Naive thymus-derived CD4-positive, alpha-beta T cell (primary cell): ENCODE data around the gene UBE2I. TPM values are rescaled to one million over a fixed set of nuclear protein-coding genes. Genes with fewer than 3 reads are reported as not detected.

Source experiments
- ATAC-seq: fragments of 150-1000 bp; cut with Tn5 transposase; 2 replicates; pipeline ENCODE4 v1.10.0; 2021; ENCODE audit warnings: mild to moderate bottlenecking, moderate library complexity
- CTCF ChIA-PET: fragments of 350-600 bp; sonication (Branson Sonifier 250); formaldehyde crosslinking; loops from one replicate; lab custom pipeline; 2021; ENCODE audit warnings: antibody characterized with exemption; lab: Charles Lee
- POLR2A ChIA-PET: fragments of 350-600 bp; sonication (Branson Sonifier 250); formaldehyde crosslinking; loops from one replicate; lab custom pipeline; 2021; ENCODE audit warnings: antibody characterized with exemption, inconsistent platforms; lab: Charles Lee
- DNase-seq, 9 donors: peaks; one replicate each; pipeline versions ENCODE4 v3.0.0 to v3.0.0-alpha.2; 2020 to 2022; ENCODE audit warnings: mixed read lengths in 1 of 9
- H3K27ac ChIP-seq: one replicate; pipeline ENCODE4 v1.7.0; 2013; ENCODE audit warnings: mild to moderate bottlenecking, low read depth, low read length, moderate library complexity
- H3K27me3 ChIP-seq, 2 donors: one replicate each; pipeline ENCODE4 v1.7.0; 2013; ENCODE audit warnings: low read length in 2 of 2, mild to moderate bottlenecking in 2 of 2, moderate library complexity in 2 of 2; ENCODE audit not compliant: control insufficient read depth in 2 of 2, insufficient read depth in 2 of 2
- H3K36me3 ChIP-seq, 3 experiments: 1 replicate in 2 of 3; 2 replicates in 1 of 3; pipeline ENCODE4 v1.7.0; 2013; ENCODE audit warnings: low read length in 3 of 3, mild to moderate bottlenecking in 3 of 3, moderate library complexity in 1 of 3; ENCODE audit not compliant: insufficient read depth in 3 of 3, control insufficient read depth in 2 of 3
- H3K4me1 ChIP-seq, 2 donors: one replicate each; pipeline ENCODE4 v1.7.0; 2013; ENCODE audit warnings: low read length in 2 of 2, mild to moderate bottlenecking in 2 of 2, moderate library complexity in 1 of 2; ENCODE audit not compliant: control insufficient read depth in 2 of 2, insufficient read depth in 2 of 2
- H3K4me3 ChIP-seq: 2 replicates; pipeline ENCODE4 v1.7.0; 2013; ENCODE audit warnings: mild to moderate bottlenecking, low read length
- H3K9me3 ChIP-seq, 3 experiments: 1 replicate in 2 of 3; 2 replicates in 1 of 3; pipeline ENCODE4 v1.7.0; 2013; ENCODE audit warnings: low read length in 3 of 3; ENCODE audit not compliant: control insufficient read depth in 2 of 3
- H3K27ac Mint-ChIP-seq, 9 donors: one replicate each; pipeline ENCODE4 v1.8.0; 2020 to 2022; ENCODE audit warnings: mixed read lengths in 9 of 9, mild to moderate bottlenecking in 8 of 9, moderate library complexity in 5 of 9, inconsistent platforms in 2 of 9
- H3K27me3 Mint-ChIP-seq, 5 donors: one replicate each; pipeline ENCODE4 v1.8.0; 2021 to 2022; ENCODE audit warnings: mixed read lengths in 5 of 5, mild to moderate bottlenecking in 1 of 5
- H3K36me3 Mint-ChIP-seq, 5 donors: one replicate each; pipeline ENCODE4 v1.8.0; 2020 to 2022; ENCODE audit warnings: mixed read lengths in 5 of 5, mild to moderate bottlenecking in 3 of 5, inconsistent platforms in 1 of 5
- H3K4me1 Mint-ChIP-seq, 7 donors: one replicate each; pipeline ENCODE4 v1.8.0; 2020 to 2022; ENCODE audit warnings: mixed read lengths in 7 of 7, mild to moderate bottlenecking in 3 of 7, inconsistent platforms in 1 of 7
- H3K4me3 Mint-ChIP-seq, 10 donors: one replicate each; pipeline ENCODE4 v1.8.0; 2020 to 2022; ENCODE audit warnings: mild to moderate bottlenecking in 10 of 10, mixed read lengths in 10 of 10, moderate library complexity in 6 of 10, inconsistent platforms in 2 of 10
- H3K9me3 Mint-ChIP-seq, 11 donors: one replicate each; pipeline ENCODE4 v1.8.0; 2020 to 2022; ENCODE audit warnings: mixed read lengths in 11 of 11, mild to moderate bottlenecking in 4 of 11, inconsistent platforms in 1 of 11, moderate library complexity in 1 of 11
- intact Hi-C, 2 donors: fragments of 100-400 bp; cut with micrococcal nuclease; formaldehyde crosslinking; loops; one replicate each; pipeline ENCODE4 v1.15.1; 2023
- polyA plus RNA-seq, 2 donors: library from polyadenylated mRNA; unstranded; fragments of 300-500 nt; fragmentation: Illumina TruSeq; gene quantifications; one replicate each; pipeline ENCODE4 v1.2.3, GENCODE V29; 2021
- total RNA-seq, 6 experiments: library from RNA in 5 of 6; stranded (reverse) in 5 of 6; gene quantifications; 1 replicate in 5 of 6; 2 replicates in 1 of 6; pipeline ENCODE4 v1.2.3 and lab custom pipeline; 2021 to 2026

UBE2I gene
- total and polyA plus RNA-seq, 7 experiments from 2014 or later: 67.2 to 277 (median 176) TPM

- peaks cover 0 to 18% (median 0%) of the 10 kb centered on the region in 11 donors for H3K9me3 Mint-ChIP-seq
- no peaks in the 10 kb centered on the region for H3K27me3 ChIP-seq
- peak overlapping the region; percentile 71 to 88 (median 81) for H3K4me3 Mint-ChIP-seq
- DNase-seq: no peak
- ATAC-seq: no peak
- peaks cover 13 to 21% of the 10 kb centered on the region in 2 donors for H3K4me1 ChIP-seq
- peak overlapping the region in 7 of 9 donors; percentile 24 to 90 (median 62) for H3K27ac Mint-ChIP-seq
- peak overlapping the region; percentile 71 for H3K4me3 ChIP-seq
- ChIA-PET CTCF (no interaction called here), POLR2A (interaction anchor here (0.5 to 1.7 kb wide), 4 partner anchors 9 to 352 kb away, joined by 3 to 6 read pairs (median 4); partner anchors contain the start of gene UBE2I)
- peaks cover 0 to 2% (median 0%) of the 10 kb centered on the region in 5 donors for H3K36me3 Mint-ChIP-seq
- H3K9me3 ChIP-seq: no peaks in the 10 kb centered on the region
- peaks cover 28 to 45% (median 34%) of the 10 kb centered on the region in 7 donors for H3K4me1 Mint-ChIP-seq
- intact Hi-C loops: loop anchor here (1.0 to 5.0 kb wide), 6 partner anchors 7 to 823 kb away; partner anchors contain the start of genes UBE2I (in 2 of the 2), CAPN15 (in 1 of the 2) and UQCC4 (in 1 of the 2)
- peaks cover 0 to 31% (median 0%) of the 10 kb centered on the region in 3 experiments for H3K36me3 ChIP-seq
- H3K27ac ChIP-seq: peak overlapping the region; percentile 81
- peaks cover 0 to 5% (median 0%) of the 10 kb centered on the region in 5 donors for H3K27me3 Mint-ChIP-seq
Observed at GRCh38 chr16:1350691-1351090, 41.3 kb downstream of the UBE2I start.

- ATAC-seq: no peak
- H3K36me3 ChIP-seq: peaks cover 0 to 31% (median 0%) of the 10 kb centered on the region in 3 experiments
- peak overlapping the region; percentile 81 for H3K27ac ChIP-seq
- Mint-ChIP-seq H3K36me3 (peaks cover 0 to 2% (median 0%) of the 10 kb centered on the region in 5 donors), H3K4me1 (peaks cover 28 to 45% (median 34%) of the 10 kb centered on the region in 7 donors), H3K27ac (peak overlapping the region in 8 of 9 donors; percentile 24 to 90 (median 66)), H3K4me3 (peak overlapping the region; percentile 71 to 88 (median 81)), H3K9me3 (peaks cover 0 to 18% (median 0%) of the 10 kb centered on the region in 11 donors), H3K27me3 (peaks cover 0 to 5% (median 0%) of the 10 kb centered on the region in 5 donors)
- CTCF ChIA-PET: no interaction called here
- H3K9me3 ChIP-seq: no peaks in the 10 kb centered on the region
- peaks cover 13 to 21% of the 10 kb centered on the region in 2 donors for H3K4me1 ChIP-seq
- DNase-seq: no peak
- no peaks in the 10 kb centered on the region for H3K27me3 ChIP-seq
- intact Hi-C loops: loop anchor here (1.0 to 5.0 kb wide), 6 partner anchors 8 to 824 kb away; partner anchors contain the start of genes UBE2I (in 2 of the 2), CAPN15 (in 1 of the 2) and UQCC4 (in 1 of the 2)
- POLR2A ChIA-PET: interaction anchor here (0.7 to 1.7 kb wide), 4 partner anchors 10 to 858 kb away, joined by 3 to 6 read pairs (median 4); partner anchors contain the start of gene UBE2I
- peak overlapping the region; percentile 71 for H3K4me3 ChIP-seq
Observed at GRCh38 chr16:1351215-1351581, 41.8 kb downstream of the UBE2I start.

GRCh38 chr16:1351582-1352362 lies 42.3 kb downstream of the UBE2I start, which contains the start of the genes GNPTG and TSR3:
Gene GNPTG, plus strand, starts transcription at chr16:1351931. Its CDS starts 35 bp downstream, at chr16:1351966.
Gene TSR3, minus strand, starts transcription at chr16:1351878. Its CDS starts 74 bp downstream, at chr16:1351804.
- CTCF ChIA-PET: no interaction called here

GRCh38 chr16:1354815-1355540 lies 45.5 kb downstream of the UBE2I start:
- Mint-ChIP-seq H3K36me3 (peaks cover 0 to 2% (median 0%) of the 10 kb centered on the region in 5 donors), H3K9me3 (peaks cover 0 to 18% (median 0%) of the 10 kb centered on the region in 11 donors), H3K4me3 (peak overlapping the region in 3 of 10 donors; percentile 36 to 50 (median 38)), H3K27ac (peak overlapping the region in 5 of 9 donors; percentile 20 to 88 (median 47)), H3K27me3 (peaks cover 0 to 5% (median 0%) of the 10 kb centered on the region in 5 donors), H3K4me1 (peaks cover 28 to 50% (median 34%) of the 10 kb centered on the region in 7 donors)
- ChIA-PET CTCF (interaction anchor here (2.0 kb wide), 1 partner anchor 10 kb away, joined by 8 read pairs; no protein-coding TSS in a partner anchor), POLR2A (no interaction called here)
- intact Hi-C loops: loop anchor here in 1 of 2 donors (5.0 kb wide), 2 partner anchors 67 to 828 kb away; partner anchors contain the start of genes CAPN15 and UQCC4
- Histone ChIP-seq H3K27me3 (no peaks in the 10 kb centered on the region), H3K4me3 (no peak overlapping the region), H3K27ac (no peak overlapping the region), H3K9me3 (no peaks in the 10 kb centered on the region), H3K4me1 (peaks cover 13 to 21% of the 10 kb centered on the region in 2 donors), H3K36me3 (peaks cover 0 to 14% (median 0%) of the 10 kb centered on the region in 3 experiments)
- ATAC-seq: no peak
- no peak for DNase-seq

More at GRCh38 chr16:1351582-1352362, 42.3 kb downstream of the UBE2I start, which contains the start of the genes GNPTG and TSR3:
- peak; percentile 93 for ATAC-seq
- H3K4me1 Mint-ChIP-seq: peaks cover 28 to 45% (median 34%) of the 10 kb centered on the region in 7 donors
- H3K36me3 Mint-ChIP-seq: peaks cover 0 to 2% (median 0%) of the 10 kb centered on the region in 5 donors
- peaks cover 0 to 18% (median 0%) of the 10 kb centered on the region in 11 donors for H3K9me3 Mint-ChIP-seq
- H3K9me3 ChIP-seq: no peaks in the 10 kb centered on the region
- intact Hi-C loops: loop anchor here (1.0 to 5.0 kb wide), 6 partner anchors 8 to 824 kb away; partner anchors contain the start of genes UBE2I (in 2 of the 2), CAPN15 (in 1 of the 2) and UQCC4 (in 1 of the 2)
- POLR2A ChIA-PET: interaction anchor here (0.7 to 1.2 kb wide), 3 partner anchors 10 to 859 kb away, joined by 3 to 6 read pairs (median 3); no protein-coding TSS in a partner anchor
- peak within 1 kb of the TSS; percentile 81 to 90 (median 86) for H3K4me3 Mint-ChIP-seq
- peak within 1 kb of the TSS; percentile 75 to 96 (median 86) for H3K27ac Mint-ChIP-seq
- peak; percentile 77 to 96 (median 86) for DNase-seq
- H3K27ac ChIP-seq: peak within 1 kb of the TSS; percentile 81
- peak within 1 kb of the TSS; percentile 71 for H3K4me3 ChIP-seq
- H3K27me3 ChIP-seq: no peaks in the 10 kb centered on the region
- peaks cover 0 to 31% (median 0%) of the 10 kb centered on the region in 3 experiments for H3K36me3 ChIP-seq
- peaks cover 13 to 21% of the 10 kb centered on the region in 2 donors for H3K4me1 ChIP-seq
- H3K27me3 Mint-ChIP-seq: peaks cover 0 to 5% (median 0%) of the 10 kb centered on the region in 5 donors

- Histone ChIP-seq H3K27ac (no peak overlapping the region), H3K27me3 (no peaks in the 10 kb centered on the region), H3K4me3 (no peak overlapping the region), H3K36me3 (peaks cover 0 to 14% (median 0%) of the 10 kb centered on the region in 3 experiments), H3K4me1 (peaks cover 13 to 20% of the 10 kb centered on the region in 2 donors), H3K9me3 (no peaks in the 10 kb centered on the region)
- Mint-ChIP-seq H3K27me3 (peaks cover 0 to 5% (median 0%) of the 10 kb centered on the region in 5 donors), H3K9me3 (peaks cover 0 to 16% (median 0%) of the 10 kb centered on the region in 11 donors), H3K27ac (peak overlapping the region in 1 of 9 donors; percentile 47), H3K4me3 (no peak overlapping the region), H3K4me1 (peaks cover 22 to 44% (median 29%) of the 10 kb centered on the region in 7 donors), H3K36me3 (peaks cover 0 to 2% (median 0%) of the 10 kb centered on the region in 5 donors)
- DNase-seq (no peak), ATAC-seq (no peak)
- CTCF ChIA-PET: no interaction called here
- intact Hi-C loops: no loop called here
- POLR2A ChIA-PET: no interaction called here
Observed at GRCh38 chr16:1355591-1355990, 46.2 kb downstream of the UBE2I start.
